ENCODE results near the gene ITGA1.

DNA sequence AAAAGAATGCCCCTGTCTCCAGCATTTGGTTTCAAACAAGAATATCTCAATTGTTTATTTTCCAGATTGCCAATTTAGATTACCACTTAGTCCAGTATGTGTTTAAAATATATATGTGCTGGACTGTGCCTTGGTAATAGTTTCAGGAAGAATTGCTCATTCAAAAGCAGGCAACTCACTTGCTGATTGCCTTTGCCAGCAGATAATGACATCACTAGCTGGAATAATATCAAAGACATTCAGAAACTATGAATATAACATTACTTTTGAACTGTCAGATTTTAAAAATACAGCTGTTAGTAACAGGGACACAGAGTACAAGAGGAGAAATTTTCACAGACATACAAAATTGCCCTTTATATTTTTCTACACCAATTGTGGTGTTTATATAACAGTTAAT lies 105.4 kb downstream of the ITGA1 start:
- no peak for TF ChIP-seq MEIS1 (CRISPR knock-in tag; IDR thresholded peaks at IDR 0.05; ENCODE audit: borderline replicate concordance)
- no peak for TF ChIP-seq ZNF777 (CRISPR knock-in tag; IDR thresholded peaks at IDR 0.05)
- TF ChIP-seq BORCS8-MEF2B (CRISPR knock-in tag; IDR thresholded peaks at IDR 0.05): no peak
- TF ChIP-seq ZNF616 (CRISPR knock-in tag; IDR thresholded peaks at IDR 0.05; ENCODE audit: low read depth): no peak
- TF ChIP-seq KLF6 (CRISPR knock-in tag; IDR thresholded peaks at IDR 0.05): no peak
- TF ChIP-seq GABPA (IDR thresholded peaks at IDR 0.05; ENCODE audit: low read depth, low read length): no peak
- no peak for TF ChIP-seq GABPA (CRISPR knock-in tag; IDR thresholded peaks at IDR 0.05; ENCODE audit: low read depth)
- no peak for TF ChIP-seq GLI4 (CRISPR knock-in tag; IDR thresholded peaks at IDR 0.05; ENCODE audit: borderline replicate concordance)
- no peak for TF ChIP-seq RXRA (CRISPR knock-in tag; IDR thresholded peaks at IDR 0.05)
- TF ChIP-seq, protein P1, sequence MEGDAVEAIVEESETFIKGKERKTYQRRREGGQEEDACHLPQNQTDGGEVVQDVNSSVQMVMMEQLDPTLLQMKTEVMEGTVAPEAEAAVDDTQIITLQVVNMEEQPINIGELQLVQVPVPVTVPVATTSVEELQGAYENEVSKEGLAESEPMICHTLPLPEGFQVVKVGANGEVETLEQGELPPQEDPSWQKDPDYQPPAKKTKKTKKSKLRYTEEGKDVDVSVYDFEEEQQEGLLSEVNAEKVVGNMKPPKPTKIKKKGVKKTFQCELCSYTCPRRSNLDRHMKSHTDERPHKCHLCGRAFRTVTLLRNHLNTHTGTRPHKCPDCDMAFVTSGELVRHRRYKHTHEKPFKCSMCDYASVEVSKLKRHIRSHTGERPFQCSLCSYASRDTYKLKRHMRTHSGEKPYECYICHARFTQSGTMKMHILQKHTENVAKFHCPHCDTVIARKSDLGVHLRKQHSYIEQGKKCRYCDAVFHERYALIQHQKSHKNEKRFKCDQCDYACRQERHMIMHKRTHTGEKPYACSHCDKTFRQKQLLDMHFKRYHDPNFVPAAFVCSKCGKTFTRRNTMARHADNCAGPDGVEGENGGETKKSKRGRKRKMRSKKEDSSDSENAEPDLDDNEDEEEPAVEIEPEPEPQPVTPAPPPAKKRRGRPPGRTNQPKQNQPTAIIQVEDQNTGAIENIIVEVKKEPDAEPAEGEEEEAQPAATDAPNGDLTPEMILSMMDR (CRISPR knock-in tag; IDR thresholded peaks at IDR 0.05): no peak
- TF ChIP-seq, protein P2, sequence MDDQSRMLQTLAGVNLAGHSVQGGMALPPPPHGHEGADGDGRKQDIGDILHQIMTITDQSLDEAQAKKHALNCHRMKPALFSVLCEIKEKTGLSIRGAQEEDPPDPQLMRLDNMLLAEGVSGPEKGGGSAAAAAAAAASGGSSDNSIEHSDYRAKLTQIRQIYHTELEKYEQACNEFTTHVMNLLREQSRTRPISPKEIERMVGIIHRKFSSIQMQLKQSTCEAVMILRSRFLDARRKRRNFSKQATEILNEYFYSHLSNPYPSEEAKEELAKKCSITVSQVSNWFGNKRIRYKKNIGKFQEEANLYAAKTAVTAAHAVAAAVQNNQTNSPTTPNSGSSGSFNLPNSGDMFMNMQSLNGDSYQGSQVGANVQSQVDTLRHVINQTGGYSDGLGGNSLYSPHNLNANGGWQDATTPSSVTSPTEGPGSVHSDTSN (CRISPR knock-in tag; IDR thresholded peaks at IDR 0.05; ENCODE audit: borderline replicate concordance): no peak
- no peak for TF ChIP-seq ZNF891 (CRISPR knock-in tag; IDR thresholded peaks at IDR 0.05)
- TF ChIP-seq, protein P3, sequence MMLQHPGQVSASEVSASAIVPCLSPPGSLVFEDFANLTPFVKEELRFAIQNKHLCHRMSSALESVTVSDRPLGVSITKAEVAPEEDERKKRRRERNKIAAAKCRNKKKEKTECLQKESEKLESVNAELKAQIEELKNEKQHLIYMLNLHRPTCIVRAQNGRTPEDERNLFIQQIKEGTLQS (CRISPR knock-in tag; IDR thresholded peaks at IDR 0.05): no peak
- TF ChIP-seq NR1H2 (CRISPR knock-in tag; IDR thresholded peaks at IDR 0.05; ENCODE audit: borderline replicate concordance, low read depth): no peak
- TF ChIP-seq, protein P4, sequence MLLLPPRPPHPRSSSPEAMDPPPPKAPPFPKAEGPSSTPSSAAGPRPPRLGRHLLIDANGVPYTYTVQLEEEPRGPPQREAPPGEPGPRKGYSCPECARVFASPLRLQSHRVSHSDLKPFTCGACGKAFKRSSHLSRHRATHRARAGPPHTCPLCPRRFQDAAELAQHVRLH (CRISPR knock-in tag; IDR thresholded peaks at IDR 0.05; ENCODE audit: borderline replicate concordance, low read depth): no peak

Measured in HepG2 (cell line).